ENCODE data around the gene SLC9A1.

Gene SLC9A1

DNA sequence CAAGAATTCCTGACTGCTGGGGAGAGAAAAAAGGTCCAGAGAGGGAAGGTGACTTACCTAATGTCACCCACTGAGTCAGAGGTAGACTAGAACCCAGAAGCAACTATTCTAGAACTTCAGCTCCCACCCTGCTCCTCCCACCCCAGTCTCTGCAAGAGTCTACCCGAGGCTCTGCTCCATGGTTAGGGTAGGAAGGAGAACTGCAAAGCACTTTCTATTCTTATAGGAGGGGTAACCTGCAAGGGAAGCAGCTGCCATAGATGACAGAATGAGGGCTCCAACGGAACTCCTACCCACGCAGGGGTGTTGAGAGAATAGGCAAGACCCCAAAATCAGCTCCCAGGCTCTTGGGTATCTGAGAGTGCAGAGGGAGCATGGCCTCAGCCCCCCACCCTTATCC is 4.3 kb downstream of the SLC9A1 start:
- no peak for DNase-seq (ENCODE audit: low spot score)

DNA sequence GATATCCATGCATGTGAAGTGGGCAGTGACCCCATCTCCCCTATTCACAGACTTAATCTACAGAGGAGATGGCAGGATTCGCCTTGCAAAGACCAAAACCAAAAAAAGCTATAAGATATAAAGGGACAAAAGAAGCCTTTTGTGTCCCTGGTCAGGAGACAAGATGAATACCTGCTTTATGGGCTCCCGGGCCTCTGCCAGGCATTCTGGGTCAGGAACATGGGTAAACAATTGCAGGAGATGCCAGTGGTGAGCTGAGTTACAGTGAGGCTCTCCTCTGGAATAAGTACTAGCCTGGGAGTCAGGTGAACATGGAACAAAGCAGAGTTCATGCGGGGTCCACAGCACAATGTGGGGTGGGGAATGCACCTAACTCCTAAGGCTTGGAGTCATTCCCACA is 4.7 kb downstream of the SLC9A1 start:
- DNase-seq (ENCODE audit: low spot score) = no peak

DNA sequence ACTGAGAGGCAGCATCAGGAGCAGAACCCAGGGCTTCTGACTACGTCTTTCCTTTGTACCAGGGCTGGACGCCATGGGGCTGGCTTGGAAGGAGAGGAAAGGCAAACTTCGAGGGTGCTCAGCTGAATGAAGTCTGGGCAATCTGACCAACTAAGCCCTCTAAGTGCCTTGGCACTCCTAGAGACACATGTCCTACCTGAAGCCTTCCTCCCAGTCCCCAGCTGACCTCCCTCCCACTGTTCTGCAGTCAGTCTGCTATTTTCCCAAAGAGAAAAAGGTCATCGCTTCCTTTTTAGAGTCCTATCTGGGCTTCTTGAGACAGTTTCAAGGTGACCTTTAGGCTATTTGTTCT is 5.2 kb downstream of the SLC9A1 start:
- DNase-seq (ENCODE audit: low spot score) = no peak

- DNase-seq (ENCODE audit: low spot score) = no peak
Observed at GRCh38 chr1:27149084-27149761, 5.7 kb downstream of the SLC9A1 start.

DNA sequence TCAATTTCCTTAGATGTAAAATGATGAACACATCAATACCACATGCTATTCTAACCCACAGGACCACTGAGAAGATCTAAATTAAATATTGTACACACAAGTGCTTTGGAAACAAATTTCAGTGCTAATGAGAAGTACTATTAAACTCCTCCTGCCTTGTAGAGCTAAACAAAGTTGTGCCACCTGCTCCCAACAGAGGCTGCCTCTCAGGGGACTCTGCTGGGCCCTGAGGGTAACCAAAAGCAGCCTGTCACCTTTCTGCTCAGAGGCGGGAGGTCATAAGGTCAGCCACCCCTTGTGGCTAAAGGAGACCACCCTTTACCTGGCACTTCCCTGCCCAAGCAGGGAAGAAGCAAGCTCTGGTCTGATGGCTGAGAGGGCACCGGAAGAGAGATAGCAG is 6.3 kb downstream of the SLC9A1 start:
- no peak for DNase-seq (ENCODE audit: low spot score)

- DNase-seq (ENCODE audit: low spot score) = no peak
Observed at GRCh38 chr1:27147842-27148518, 6.9 kb downstream of the SLC9A1 start.

- no peak for DNase-seq (ENCODE audit: low spot score)
Observed at GRCh38 chr1:27145934-27146354, 9.0 kb downstream of the SLC9A1 start.

GRCh38 chr1:27144920-27145661 is 9.8 kb downstream of the SLC9A1 start:
- DNase-seq (ENCODE audit: low spot score) = no peak

DNA sequence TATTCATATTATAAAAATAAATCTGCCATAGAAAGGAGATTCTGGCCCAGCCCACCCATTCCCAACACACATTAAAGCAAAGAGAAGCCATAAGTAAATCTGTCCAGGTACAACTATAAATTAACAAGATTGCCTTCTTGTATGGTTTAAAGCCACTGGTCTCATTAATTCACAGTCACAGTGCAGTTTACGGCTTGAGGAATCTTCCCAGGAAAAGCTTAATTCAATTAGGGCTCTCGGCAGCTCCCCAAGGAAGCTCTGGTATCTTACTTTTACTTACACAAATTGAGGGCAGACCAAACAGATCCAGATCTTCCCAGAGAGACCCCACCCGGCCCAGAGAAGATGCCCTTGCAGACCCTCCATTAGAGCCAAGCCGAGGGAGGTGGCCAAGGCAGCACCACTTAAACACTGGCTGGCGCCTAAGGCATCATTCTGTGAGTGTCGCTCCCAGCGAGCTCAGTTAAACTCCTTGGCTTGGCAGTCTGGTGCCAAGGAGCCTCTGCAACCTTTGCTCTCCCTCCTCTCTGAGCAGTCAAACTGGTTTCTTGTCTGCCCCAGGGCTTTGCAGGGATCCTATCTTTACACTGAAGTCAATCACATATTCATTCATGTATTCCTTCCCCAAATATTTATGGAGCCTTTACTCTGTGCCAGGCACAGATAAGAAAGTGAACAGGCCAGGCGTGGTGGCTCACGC is 10.7 kb downstream of the SLC9A1 start:
- no peak for DNase-seq (ENCODE audit: low spot score)

DNA sequence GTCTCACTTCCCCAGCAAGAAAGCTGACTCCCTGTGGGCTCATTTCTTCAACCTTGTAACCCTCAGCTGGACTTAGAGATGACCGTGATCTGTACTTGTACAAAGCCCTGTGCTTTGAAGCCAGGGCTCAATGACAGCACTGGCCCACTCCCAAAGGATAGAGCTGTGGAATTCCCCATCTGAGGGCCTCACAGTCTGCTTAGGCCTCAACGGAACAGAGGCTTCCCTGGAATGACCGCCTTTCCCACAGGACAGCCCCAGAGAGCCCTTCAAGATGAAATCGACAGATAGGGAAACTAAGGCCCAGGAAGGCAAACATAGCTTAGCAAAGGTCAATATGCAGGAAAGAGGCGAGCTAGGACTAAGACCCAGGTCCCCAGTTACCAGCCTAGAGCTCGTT is 11.5 kb downstream of the SLC9A1 start:
- no peak for DNase-seq (ENCODE audit: low spot score)

GRCh38 chr1:27142464-27142863 is 12.5 kb downstream of the SLC9A1 start:
- no peak for DNase-seq (ENCODE audit: low spot score)

- DNase-seq (ENCODE audit: low spot score) = no peak
Observed at GRCh38 chr1:27141266-27142003, 13.5 kb downstream of the SLC9A1 start.

DNA sequence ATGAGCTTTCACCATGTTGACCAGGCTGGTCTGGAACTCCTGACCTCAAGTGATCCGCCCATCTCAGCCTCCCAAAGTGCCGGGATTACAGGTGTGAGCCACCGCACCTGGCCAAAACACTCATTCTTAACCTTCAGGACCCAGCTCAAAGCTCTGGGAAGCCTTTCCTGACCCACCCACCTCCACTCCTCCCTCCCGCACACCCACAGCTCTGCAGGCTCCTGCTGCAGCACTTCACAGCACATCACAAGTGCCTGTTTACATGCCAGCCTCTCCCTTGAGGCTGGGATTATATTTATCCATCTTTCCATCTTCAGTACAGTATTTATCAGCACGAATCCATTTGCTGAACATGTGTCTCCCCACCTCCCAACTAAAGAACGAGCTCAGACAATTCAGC is 14.9 kb downstream of the SLC9A1 start:
- no peak for DNase-seq (ENCODE audit: low spot score)

GRCh38 chr1:27138927-27139326 is 16.0 kb downstream of the SLC9A1 start:
- DNase-seq (ENCODE audit: low spot score) = no peak

GRCh38 chr1:27138368-27138767 is 16.6 kb downstream of the SLC9A1 start:
- no peak for DNase-seq (ENCODE audit: low spot score)

GRCh38 chr1:27137544-27138075 is 17.3 kb downstream of the SLC9A1 start:
- DNase-seq (ENCODE audit: low spot score) = no peak

GRCh38 chr1:27136998-27137542 is 17.9 kb downstream of the SLC9A1 start:
- no peak for DNase-seq (ENCODE audit: low spot score)

GRCh38 chr1:27136236-27136551 is 18.7 kb downstream of the SLC9A1 start:
- no peak for DNase-seq (ENCODE audit: low spot score)

DNA sequence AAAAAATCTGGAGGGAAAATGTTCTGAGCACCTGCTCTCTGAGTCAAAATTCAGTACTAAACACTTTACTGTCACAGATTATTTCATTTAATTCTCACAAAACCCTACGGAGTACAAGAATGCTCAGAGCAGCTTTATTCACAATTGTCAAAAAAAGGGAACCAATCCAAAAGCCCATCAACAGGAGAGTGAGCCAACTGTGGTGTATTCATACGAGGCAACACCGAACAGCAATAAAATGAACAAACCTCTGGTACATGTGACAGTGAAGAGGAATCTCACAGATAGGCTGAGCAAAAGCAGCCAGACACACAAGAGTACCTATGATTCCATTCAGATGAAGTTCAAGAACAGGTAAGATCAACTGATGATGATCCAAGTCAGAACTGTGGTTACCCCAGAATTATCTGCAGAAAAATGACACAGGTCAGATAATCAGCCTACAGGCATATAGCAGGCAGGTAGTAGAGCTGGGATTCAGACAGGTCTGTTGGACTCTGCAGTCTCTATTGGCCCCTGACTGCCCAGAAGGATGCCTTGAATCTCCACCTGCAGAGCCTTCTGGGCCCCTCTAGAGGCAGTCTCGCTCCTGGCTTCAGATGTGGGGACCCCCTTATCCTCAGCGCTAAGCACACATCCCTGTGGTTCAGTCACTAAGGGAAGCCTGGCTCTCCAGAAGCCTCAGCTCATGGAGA is 19.2 kb downstream of the SLC9A1 start:
- no peak for DNase-seq (ENCODE audit: low spot score)

GRCh38 chr1:27133991-27134390 is 20.9 kb downstream of the SLC9A1 start:
- no peak for DNase-seq (ENCODE audit: low spot score)

GRCh38 chr1:27133158-27133557 is 21.8 kb downstream of the SLC9A1 start:
- DNase-seq (ENCODE audit: low spot score) = no peak
